GM18511 (cell line): ENCODE measurements around the gene IL36G.
A peak's percentile ranks its signal among the peaks of the same experiment; 100 is the strongest.
"Not testable (repeated sequence)": the region's sequence is repeated elsewhere in the genome, so short reads cannot be mapped to it uniquely, and the experiment has no call there.

Experiments
- ATAC-seq: cut with Tn5 transposase; IDR thresholded peaks from one replicate; pipeline ENCODE4 v1.9.1; 2021; ENCODE audit warnings: mild to moderate bottlenecking, moderate library complexity; ENCODE audit not compliant: unreplicated experiment

The IL36G gene

DNA sequence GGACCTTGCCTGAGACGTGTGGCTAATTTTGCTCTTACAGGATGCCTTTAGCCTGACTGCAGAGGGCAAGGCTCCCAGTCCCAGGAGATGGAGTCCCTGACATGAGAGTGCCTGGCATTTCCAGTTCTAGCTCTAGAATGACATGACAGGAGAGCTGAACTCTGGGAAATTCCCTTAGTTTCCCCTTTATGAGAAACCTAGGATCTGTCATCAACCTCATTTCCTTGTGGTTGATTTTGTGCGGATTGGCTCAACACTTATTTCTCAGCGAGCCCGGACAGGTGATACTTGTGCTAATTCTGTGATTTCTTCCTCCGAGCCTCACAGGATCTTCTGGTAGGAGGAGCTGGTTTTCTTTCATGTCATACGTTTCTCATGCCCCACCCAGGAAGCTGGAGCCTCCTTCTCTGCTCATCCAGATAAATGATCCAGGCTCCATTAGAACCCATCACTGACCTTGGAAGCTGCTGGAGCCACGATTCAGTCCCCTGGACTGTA lies at the start of gene IL36G:
TSS of gene IL36G (plus strand) at position 448 of the 498 bp plus-strand sequence. CDS start 633 bp downstream, outside the sequence.
- no peak for ATAC-seq

DNA sequence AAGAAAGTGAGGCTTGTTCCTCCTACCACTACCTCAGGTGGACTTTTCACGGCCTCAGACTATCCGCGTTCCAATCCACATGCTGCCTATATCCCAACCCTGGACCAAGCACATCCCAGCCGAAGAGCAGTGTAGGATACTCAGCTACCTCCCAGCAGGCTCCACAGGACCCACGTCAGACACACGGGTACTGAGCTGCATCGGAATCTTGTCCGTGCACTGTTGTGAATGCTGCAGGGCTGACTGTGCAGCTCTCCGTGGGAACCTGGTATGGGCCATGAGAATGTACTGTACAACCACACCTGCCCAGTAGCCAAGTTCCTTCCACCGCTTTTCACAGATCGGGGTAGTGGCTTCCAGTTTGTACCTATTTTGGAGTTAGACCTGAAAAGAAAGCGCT lies 44.5 kb upstream of the IL36G start:
- no peak for ATAC-seq

DNA sequence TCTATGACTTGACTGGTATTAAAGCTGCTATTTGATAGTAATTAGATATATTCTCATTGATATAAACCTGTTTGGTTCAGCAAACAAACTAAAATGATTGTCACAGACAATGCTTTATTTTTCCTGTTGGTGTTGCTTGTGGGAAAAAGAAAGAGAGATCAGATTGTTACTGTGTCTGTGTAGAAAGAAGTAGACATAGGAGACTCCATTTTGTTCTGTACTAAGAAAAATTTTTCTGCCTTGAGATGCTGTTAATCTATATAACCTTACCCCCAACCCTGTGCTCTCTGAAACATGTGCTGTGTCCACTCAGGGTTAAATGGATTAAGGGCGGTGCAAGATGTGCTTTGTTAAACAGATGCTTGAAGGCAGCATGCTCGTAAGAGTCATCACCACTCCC lies 43.7 kb upstream of the IL36G start:
- ATAC-seq = not testable (repeated sequence)

DNA sequence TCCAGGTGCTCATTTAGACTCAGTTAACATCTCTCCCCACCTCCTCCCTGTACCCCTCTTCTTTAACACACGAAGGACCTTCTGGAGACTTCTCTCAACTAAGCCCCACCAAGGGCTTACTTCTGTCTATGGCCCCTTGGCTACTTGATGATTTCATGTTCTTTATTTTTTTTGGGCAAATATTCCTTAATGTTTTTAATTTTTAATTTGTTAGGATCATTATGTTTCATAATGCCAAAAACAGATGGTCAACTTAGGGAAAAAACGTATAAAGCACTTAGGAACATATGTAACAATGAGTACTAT lies 40.9 kb upstream of the IL36G start:
- ATAC-seq = no peak

DNA sequence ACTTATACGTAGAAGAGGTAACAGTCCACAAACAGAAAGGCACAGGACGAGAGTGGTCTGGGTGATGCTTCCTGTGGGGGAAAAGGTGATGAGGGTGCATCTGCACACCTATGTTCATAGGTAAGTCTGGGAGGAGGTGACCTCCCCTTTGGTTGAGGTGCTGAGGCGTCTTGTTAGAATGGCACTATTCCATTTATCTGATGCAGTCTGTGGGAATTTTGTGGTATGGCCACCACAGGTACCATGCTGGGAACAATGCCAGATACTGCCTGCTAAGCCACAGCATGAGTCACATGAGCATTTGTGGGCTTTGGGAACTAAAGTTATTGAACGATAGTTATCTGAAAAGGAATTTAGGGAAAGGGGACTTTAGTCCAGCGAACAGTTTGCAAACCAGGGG lies 38.9 kb upstream of the IL36G start:
- ATAC-seq = no peak

DNA sequence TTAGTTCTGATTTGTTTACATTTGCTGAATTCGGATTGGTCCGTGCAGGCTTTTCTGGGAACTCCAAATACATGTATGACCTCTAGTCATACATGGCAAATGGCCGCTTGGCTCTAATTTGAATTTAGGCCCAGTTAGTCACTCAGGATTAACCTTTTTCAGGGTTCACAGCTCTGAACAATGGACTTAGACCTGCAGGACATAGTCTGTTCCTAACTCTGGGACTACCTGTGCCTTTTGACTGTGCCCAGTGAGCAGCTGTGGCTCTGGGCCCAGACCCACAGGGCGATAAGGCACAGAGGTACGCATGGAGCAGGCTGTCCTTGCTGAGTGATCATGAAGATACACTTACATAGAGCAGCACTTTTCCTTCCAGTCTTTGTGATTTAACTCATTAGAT lies 38.4 kb upstream of the IL36G start:
- ATAC-seq = no peak

DNA sequence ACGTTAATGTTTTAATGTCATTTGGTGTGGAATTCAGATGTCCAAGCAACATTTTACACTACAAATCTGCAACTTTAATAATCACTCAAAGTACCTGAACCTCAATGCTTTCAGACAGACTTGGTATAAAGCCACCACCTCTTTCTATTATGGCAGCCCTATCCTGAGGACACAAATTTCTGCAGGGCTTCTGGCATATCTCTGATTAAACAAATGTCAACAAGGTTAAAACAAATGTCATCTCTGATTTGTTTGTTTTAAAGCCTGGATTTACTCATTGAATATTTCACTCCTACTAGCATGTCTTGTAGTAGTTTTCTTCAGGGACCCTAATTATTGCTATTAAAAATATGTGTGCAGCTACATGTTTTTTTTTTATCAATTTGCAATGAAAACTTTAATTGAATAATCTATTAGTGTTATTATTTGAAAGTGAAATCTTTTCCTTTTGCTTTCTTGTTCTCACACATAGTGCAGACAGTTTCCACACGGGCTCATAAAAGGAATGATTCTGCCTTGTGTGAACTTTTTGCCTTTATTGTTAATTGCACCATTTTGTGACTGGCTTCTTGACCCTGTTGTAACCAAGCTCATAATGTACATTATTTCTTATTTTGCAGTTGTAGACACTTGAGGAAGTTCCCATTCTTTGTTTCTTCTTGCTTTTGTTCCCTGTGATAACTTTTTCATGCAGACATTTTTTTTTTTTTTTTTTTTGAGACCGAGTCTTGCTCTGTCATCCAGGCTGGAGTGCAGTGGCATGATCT lies 36.8 kb upstream of the IL36G start:
- no peak for ATAC-seq

DNA sequence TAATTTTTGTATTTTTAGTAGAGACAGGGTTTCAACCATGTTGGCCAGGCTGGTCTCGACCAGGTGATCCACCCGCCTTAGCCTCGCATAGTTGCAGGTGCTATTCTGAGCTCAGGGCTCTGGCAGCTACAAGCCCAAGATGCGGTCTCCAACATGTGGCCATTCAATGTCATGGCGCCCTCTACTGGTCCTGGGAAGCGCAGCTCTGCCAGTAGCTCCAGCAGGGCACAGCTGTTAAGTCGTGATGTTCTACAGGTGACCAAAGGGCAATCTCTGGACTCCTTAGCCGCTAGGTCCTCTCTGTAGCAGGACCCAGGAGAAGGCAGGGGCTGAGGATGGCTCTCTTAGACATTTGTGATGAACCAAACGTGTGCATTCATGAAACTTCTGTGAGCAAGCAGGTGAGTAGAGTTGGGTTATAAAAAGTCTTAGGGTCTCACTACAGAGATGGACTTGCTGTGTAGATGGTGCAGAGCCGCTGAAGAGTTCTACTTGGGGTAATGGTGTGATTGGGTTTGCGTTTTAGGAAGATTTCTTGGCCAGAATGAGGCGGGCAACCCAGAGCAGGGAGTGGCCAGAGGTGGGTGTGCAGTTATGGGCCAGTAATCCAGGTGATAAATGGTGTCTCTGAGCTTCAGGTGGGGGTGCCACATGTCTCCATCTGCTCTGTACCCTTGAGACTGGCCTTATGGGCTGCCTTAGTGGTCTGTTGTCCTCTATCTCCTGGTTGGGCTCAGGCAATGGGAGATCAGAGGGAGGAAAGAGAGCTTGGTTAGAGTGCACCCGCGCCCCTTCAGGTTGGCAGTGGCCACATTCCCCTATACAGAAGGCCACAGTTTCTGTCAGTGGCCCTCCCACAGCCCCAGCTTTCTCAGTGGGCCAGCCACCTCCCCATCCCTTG lies 35.8 kb upstream of the IL36G start:
- peak; percentile 80 for ATAC-seq

DNA sequence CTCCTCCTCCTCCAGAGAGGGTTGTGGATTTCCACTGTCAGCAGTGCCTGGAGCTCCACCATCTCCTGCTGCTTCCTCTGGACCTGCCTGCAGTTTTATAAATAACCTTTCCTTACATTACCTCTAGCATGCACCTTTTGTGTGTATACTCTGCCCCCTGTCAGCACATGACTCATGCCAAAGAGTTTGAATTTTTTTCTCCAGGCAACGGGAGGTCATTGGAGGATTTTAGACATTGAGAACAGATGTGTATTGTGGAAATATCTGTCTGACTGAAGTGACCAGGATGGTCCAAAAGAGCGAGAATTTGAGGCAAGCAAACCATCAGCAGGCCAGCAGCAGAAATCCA lies 35.2 kb upstream of the IL36G start:
- no peak for ATAC-seq

DNA sequence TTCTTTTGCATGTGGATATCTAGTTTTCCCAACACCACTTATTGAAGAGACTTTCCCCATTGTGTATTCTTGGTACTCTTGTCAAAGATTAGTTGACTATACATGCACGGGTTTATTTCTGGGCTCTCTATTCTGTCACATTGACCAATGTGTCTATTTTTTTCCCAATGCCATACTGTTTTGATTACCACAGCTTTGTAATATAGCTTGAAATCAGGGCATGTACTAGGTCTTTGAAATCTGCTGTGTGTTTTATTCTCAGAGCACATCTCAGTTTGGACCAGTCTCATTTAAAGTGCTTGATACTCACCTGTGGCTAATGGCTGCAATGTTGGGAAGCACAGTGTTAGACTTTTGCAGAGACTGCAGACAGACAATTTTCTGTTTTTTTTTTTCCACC lies 32.8 kb upstream of the IL36G start:
- ATAC-seq = no peak

DNA sequence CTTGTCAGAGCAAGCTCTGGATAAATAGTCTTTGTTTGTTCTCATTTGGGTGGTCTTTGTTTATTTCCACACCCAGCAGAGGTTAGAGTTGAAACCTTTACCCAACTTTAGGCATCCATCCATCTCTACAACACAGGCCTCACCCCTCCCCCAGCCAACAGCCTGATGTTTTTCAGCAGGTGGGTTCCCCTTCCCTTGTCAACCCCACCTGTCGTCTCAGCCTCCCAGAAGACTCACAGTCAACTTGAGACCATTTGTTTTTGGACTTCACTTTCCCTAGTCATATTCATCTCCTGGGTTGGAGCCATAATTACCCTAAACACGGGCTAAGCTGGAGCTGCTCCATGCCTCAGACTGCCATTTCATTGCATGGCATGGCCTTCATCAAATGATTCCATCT lies 31.7 kb upstream of the IL36G start:
- ATAC-seq = no peak

DNA sequence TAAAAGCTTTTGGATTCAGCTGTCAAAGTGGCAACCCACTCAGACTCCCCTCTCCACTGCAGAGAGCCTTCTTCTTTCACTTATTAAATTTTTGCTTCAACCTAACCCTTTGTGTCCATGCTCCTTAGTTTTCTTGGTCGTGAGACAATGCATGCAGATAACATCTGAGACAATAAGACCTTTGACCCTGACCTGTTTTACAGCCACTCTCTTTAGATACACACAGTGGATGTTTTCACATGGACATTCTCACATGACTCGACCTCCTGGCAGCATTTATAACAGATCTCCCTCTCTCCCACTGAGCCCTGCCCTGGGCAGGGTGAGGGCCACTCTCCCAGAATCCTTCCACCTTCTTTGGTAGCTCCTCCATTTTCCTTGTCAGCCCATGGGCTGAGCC lies 30.4 kb upstream of the IL36G start:
- no peak for ATAC-seq

DNA sequence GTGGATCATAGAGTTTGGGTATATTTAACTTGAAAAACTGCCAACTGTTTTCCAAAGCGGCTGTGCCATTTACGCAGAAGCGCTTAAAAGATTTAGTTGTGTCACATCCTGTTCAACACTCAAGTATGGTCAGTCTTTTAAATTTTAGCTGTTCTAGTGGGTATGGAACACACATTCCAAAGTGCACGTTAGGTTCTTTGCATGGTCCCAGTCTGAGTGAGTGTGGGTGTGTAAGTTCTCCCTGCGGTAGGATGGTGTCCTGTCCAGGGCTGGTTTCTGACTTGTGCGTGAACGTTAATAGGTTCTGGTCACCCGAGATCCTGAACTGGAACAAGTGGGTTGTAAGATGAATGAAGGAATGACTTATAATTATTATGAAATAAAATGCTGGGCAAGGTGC lies 28.4 kb upstream of the IL36G start:
- no peak for ATAC-seq

DNA sequence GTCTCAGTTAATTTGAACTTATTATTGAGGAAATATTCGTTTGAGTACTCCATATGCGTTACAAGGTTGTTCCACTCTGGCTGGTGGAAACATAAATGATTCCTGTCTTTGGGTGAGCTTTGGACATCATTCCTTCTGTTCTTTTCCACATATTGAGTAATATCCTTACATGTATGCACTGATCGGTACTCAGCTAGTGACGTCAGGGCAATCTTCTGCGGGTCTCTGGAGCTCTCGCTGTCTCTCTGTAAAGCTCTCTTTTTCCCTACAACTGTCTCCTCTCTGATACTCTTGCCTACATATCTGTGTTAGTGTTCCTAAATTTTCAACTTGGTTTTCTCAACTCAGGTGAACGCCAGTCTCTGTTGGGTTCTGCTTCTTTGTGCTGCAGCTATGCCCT lies 23.4 kb upstream of the IL36G start:
- ATAC-seq = no peak

DNA sequence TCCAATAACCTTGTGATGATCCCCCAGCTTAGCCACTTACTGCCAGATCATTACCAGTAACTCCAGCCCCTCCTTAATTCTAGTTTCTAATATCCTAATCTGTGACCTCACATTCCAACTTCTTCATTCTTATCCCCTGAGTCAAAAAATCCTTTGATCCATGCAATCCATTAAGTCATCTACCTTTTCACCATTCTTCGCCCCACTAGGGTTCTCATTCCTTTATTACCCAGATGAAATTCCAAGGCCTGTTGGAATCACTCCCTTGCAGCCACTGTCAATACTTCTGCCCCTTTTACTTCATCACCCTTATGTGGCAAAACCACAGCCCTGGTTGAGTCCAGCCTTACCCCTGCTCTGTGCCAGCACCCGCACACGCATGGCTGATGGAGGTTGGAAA lies 20.3 kb upstream of the IL36G start:
- no peak for ATAC-seq

DNA sequence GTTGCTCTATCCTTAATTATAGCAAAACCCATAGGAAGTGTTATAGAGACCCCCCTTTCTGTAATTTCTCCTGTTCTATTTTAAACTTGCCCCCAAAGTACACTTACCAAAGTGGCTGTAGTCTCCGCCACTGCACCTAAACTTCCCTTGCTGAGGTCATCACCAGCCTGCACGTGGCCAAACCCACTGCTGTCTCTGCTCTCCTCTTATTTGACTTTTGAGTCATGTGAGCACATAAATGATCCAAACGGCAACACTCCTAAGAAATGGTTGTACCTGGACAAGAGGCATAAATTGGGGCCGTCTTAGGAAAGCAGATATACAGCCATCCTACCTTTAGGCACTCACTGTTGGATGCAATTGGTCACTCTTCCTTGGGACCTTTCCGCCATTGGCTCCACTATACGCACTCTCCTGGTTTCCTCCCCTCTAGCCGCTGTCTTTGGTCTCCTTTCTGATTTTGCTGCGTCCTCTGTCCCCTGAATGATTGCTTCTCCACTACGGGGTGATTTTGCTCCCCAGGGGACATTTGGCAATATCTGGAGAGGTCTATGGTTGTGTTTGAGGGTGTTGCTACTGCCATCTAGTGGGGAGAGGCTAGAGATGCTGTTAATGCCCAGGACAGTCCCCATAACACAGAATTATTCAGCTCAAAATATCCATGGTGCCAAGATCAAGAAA lies 19.2 kb upstream of the IL36G start:
- ATAC-seq = peak; percentile 57

DNA sequence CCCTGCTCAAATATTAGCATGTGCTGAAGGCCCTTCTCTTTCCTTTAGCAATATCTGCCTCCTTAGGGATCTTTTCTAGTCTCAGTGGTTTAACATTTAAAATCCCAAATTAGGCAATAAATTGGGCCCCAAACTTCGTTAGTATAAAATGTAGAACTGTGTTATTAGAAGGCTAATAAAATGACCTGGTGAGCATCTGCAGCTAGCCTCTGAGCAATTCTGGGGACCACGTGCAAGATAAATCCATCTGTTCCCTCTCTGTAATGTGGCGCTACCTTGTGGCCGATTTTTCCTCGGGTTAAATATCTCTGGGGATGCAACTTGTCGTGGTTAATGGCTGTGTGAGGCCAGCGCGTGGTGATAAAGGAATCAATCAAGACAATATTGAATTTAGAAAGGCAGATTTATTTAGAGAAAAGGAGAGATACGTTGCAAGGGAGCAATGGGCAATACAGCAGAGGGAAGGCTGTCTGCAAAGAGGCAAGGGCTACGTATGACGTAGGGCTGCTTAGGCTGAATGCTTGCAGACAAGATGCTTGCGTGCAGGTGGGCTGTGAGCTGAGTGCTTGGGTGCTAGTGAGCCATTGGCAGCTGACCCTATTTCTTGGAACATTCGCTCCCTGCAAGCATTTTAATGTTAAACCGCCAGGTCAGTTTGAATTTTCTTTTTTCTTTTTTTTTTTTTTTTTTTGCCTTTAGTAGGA lies 18.5 kb upstream of the IL36G start:
- ATAC-seq = no peak

DNA sequence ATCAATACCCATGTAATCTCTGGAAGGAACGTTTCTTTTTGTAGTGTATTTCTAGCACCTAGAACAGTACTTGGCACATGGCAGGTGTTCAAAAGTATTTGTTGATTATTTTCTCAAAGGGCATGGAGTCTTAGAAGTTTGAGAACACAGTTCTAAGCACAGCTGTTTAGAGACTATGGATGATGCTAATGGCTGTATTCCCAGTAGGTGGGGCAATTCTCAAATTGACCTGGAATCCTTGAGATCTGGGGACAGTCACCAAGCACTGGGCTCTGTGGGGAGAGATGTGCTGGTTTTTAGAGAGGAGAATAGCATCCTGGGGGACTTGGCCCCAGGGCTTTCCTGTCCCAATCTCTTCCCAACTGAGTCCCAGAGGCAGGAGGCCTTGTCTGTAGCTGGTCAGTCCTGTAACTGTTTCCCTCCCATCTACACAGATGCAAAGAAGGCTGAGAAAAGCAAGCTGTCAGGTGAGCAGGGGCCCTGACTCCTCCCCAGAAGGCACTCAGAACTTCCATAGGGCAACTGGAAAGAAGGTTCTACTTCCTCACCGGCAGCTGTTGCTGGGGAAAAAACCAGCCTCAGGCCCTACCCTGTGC lies 17.5 kb upstream of the IL36G start:
- ATAC-seq = no peak

DNA sequence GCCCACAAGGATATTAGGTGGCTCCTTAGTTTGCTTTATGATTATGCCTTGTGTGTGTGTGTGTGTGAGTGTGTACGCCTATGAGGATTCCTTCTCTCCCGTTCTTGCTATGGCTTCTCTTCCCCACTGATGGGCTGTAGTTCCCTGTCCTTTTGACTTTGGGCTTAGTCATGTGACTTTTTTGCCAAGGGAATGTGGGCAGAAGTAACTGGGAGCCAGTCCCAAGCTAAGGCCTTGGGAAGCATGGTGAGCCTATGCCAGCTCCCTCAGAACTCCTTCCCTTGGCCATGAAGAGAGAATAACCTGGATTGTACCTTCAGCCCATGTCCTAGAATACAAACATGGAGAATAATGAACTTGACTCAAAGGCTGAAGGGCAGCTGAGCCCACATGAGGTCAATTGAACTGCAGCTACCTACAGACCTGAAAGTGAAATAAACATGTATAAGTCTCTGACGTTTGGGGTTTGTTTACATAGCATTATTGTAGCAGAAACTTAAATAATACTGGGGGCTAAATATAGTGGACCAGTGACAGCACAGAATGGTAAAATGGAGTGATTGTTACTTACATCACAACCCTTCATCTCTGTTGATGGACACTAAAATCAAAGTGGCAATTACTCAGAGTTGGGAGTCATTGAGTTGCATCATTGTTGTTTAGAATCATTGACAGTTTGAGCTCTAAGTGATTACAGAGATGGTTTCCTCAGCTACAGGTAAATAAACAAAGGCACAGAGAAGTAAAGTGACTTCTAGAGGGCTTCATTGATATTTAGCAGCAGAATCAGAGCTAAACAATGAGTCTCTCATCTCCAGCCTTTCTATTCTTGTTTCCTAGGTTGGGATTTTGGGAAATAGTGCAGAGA lies 15.3 kb upstream of the IL36G start:
- ATAC-seq = no peak

DNA sequence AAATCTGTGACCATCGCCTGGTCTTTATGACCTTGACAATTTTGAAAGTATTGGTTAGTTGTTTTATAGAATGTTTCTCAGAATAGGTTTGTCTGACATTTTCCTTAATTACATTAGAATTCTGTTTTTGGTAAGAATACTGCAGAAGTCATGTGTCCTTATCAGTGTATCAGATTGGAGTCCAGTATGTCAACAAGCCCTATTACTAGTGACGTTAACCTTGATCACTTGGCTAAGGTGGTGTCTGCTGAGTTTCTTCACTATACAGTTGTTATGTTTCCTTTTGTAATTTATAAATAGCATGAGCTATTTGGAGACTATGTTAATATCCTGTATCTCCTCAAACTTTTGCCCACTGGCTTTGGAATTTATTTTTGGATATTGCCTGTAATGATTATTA lies 10.8 kb upstream of the IL36G start:
- no peak for ATAC-seq
